Heart right ventricle (tissue), 16 donors: ENCODE results near the gene C1R. TPM values are rescaled to one million over a fixed set of nuclear protein-coding genes. Genes with fewer than 3 reads are reported as not detected.

ENCODE experiments used
- ATAC-seq, 8 donors: fragments of 200-7000 bp; cut with Tn5 transposase; one replicate each; pipeline ENCODE4 v1.9.1; 2020; ENCODE audit warnings: mild to moderate bottlenecking in 8 of 8, moderate library complexity in 8 of 8, moderate number of reproducible peaks in 1 of 8
- DNase-seq, 2 donors: peaks; one replicate each; pipeline ENCODE4 v3.0.0-alpha.2; 2020
- H3K27ac ChIP-seq, 10 donors: fragments of 200-600 bp; sonication (generic) in 2 of 10; one replicate each; pipeline versions ENCODE4 v1.5.0 to v1.8.0; 2020 to 2022; ENCODE audit warnings: mild to moderate bottlenecking in 3 of 10
- H3K27me3 ChIP-seq, 7 donors: fragments of 200-600 bp; one replicate each; pipeline ENCODE4 v1.8.0; 2021 to 2022; ENCODE audit warnings: mild to moderate bottlenecking in 2 of 7
- H3K36me3 ChIP-seq, 9 donors: fragments of 200-600 bp; sonication (generic) in 1 of 9; one replicate each; pipeline versions ENCODE4 v1.5.0 to v1.8.0; 2020 to 2022; ENCODE audit warnings: mild to moderate bottlenecking in 2 of 9
- H3K4me1 ChIP-seq, 9 donors: fragments of 200-600 bp; sonication (generic) in 1 of 9; one replicate each; pipeline versions ENCODE4 v1.5.0 to v1.8.0; 2020 to 2022; ENCODE audit warnings: mild to moderate bottlenecking in 4 of 9
- H3K4me3 ChIP-seq, 10 donors: fragments of 200-600 bp; sonication (generic) in 2 of 10; one replicate each; pipeline versions ENCODE4 v1.5.0 to v1.8.0; 2020 to 2022; ENCODE audit warnings: mild to moderate bottlenecking in 7 of 10, moderate library complexity in 2 of 10
- H3K9me3 ChIP-seq, 11 donors: fragments of 200-600 bp in 10 of 11; sonication (generic) in 2 of 11; one replicate each; pipeline versions ENCODE4 v1.5.0 to v1.8.0; 2013 to 2022; ENCODE audit warnings: mild to moderate bottlenecking in 2 of 11, control low read depth in 1 of 11, moderate library complexity in 1 of 11
- CTCF ChIP-seq, 9 donors: fragments of 200-600 bp; sonication (generic) in 2 of 9; IDR thresholded peaks; one replicate each; pipeline versions ENCODE4 v1.5.0 to v1.8.0; 2021 to 2022; ENCODE audit warnings: antibody characterized with exemption in 9 of 9, mild to moderate bottlenecking in 5 of 9, moderate library complexity in 1 of 9
- WGBS, 2 donors: extraction: QIAGEN DNeasy Blood & Tissue Kit; methylation state at CpG; one replicate each; pipeline ENCODE4 v1.1.7; 2013; ENCODE audit warnings: inconsistent platforms in 1 of 2; 5-methylcytosine and 5-hydroxymethylcytosine counted together
- intact Hi-C, 10 donors: fragments of 100-400 bp; cut with DNase I; formaldehyde crosslinking; loops; one replicate each; pipeline versions ENCODE4 v1.11.1 to v1.14.2; 2022
- polyA plus RNA-seq, 2 donors: library from polyadenylated mRNA; stranded (reverse); fragments of 200-250 nt; gene quantifications; one replicate each; pipeline ENCODE4 v1.2.3, GENCODE V29; 2013
- total RNA-seq, 10 donors: library from RNA; stranded (reverse); fragmentation: NEBNext Ultra II Directional in 3 of 10; extraction: Animal tissue kit (Norgen Biotek cat#: 25700) in 3 of 10; gene quantifications; one replicate each; pipeline versions ENCODE4 v1.2.1 to v1.2.4, GENCODE V29; 2021 to 2023
- donor health status: Arrhythmogenic right ventricular cardiomyopathy.
- donor health status: ischemic (EF 13 %, LVEDD 7.1; RV severe dilation, severe dysfunction).
- donor health status: healthy with polysubstance abuse.
- donor health status: DM: no; HTN: yes; CAD: no.
- donor health status: DM: no; HTN: no; CAD: no.
- donor health status: ischemic (EF 25% LVEDD 6.9; RV normal size, moderate dysfunction).
- donor health status: ischemic (EF 25% LVEDD 5.7; RV mildly dilated, moderate dysfunction).
- donor health status: healthy.
- donor health status: DM: yes; HTN: yes; CAD: no.
- donor health status: Ischemic cardiomyopathy.
- donor health status: ischemic (EF 35%, LVEDD 5.7; RV mildly dilated, moderate dysfunction).
- donor health status: nonischemic (EF 11% LVEDD 7.7; RV severe dilation, severe dysfunction).
- donor health status: DM: yes; HTN: yes; CAD: no.
- donor health status: PGD.
- donor health status: ischemic (EF 29% LVEDD 5.4; RV normal size, mild dysfunction).
- donor health status: nonischemic (EF 23%, LVEDD 6.1; RV moderate dilation, normal function).

The C1R gene
- total and polyA plus RNA-seq, 12 donors: 19.9 to 238 (median 71.9) TPM

GRCh38 chr12:7093892-7094291 lies 1.6 kb upstream of the C1R start:
- ATAC-seq: no peak
- Histone ChIP-seq H3K27ac (no peak overlapping the region), H3K9me3 (no peaks in the 10 kb centered on the region), H3K4me3 (no peak overlapping the region), H3K4me1 (peaks cover 0 to 26% (median 16%) of the 10 kb centered on the region in 9 donors), H3K27me3 (no peaks in the 10 kb centered on the region), H3K36me3 (peaks cover 0 to 35% (median 4%) of the 10 kb centered on the region in 9 donors)
- no peak for TF ChIP-seq CTCF (IDR thresholded peaks at IDR 0.05)
- DNase-seq: no peak
- intact Hi-C loops: loop anchor here in 8 of 10 donors (2.0 to 10.0 kb wide), 8 partner anchors 25 to 172 kb away; partner anchors contain the start of genes C1S (in 4 of the 8), C12orf57 (in 3 of the 8) and RNU7-1 (in 3 of the 8)
- 71 to 80% methylated on average over 10 of the region's 10 CpGs for WGBS, 2 donors

- ATAC-seq (no peak), DNase-seq (no peak)
- H3K4me3 ChIP-seq: no peak overlapping the region
- WGBS, 2 donors: 74 to 78% methylated on average over 5 of the region's 5 CpGs
- H3K9me3 ChIP-seq: no peaks in the 10 kb centered on the region
- H3K36me3 ChIP-seq: peaks cover 0 to 35% (median 2%) of the 10 kb centered on the region in 9 donors
- H3K27me3 ChIP-seq: no peaks in the 10 kb centered on the region
- intact Hi-C loops: loop anchor here in 8 of 10 donors (2.0 to 10.0 kb wide), 8 partner anchors 25 to 171 kb away; partner anchors contain the start of genes C1S (in 4 of the 8), C12orf57 (in 3 of the 8) and RNU7-1 (in 3 of the 8)
- no peak for TF ChIP-seq CTCF (IDR thresholded peaks at IDR 0.05)
- no peak overlapping the region for H3K27ac ChIP-seq
- H3K4me1 ChIP-seq: peaks cover 0 to 26% (median 16%) of the 10 kb centered on the region in 9 donors
Measured at GRCh38 chr12:7093486-7093885, 1.2 kb upstream of the C1R start.

- intact Hi-C loops: loop anchor here in 8 of 10 donors (1.0 to 10.0 kb wide), 9 partner anchors 24 to 171 kb away; partner anchors contain the start of genes C1S (in 8 of the 8), C12orf57 (in 3 of the 8) and RNU7-1 (in 3 of the 8)
Measured at GRCh38 chr12:7092986-7093460, 778 bp upstream of the C1R start.

More at GRCh38 chr12:7092986-7093460, 778 bp upstream of the C1R start:
- Histone ChIP-seq H3K4me3 (no peak overlapping the region), H3K4me1 (peaks cover 0 to 26% (median 16%) of the 10 kb centered on the region in 9 donors), H3K27me3 (no peaks in the 10 kb centered on the region), H3K36me3 (peaks cover 0 to 35% (median 0%) of the 10 kb centered on the region in 9 donors), H3K9me3 (no peaks in the 10 kb centered on the region), H3K27ac (peak overlapping the region in 8 of 10 donors; percentile 71 to 84 (median 80))
- DNase-seq (no peak), ATAC-seq (no peak)
- 77 to 86% methylated on average over 8 of the region's 8 CpGs for WGBS, 2 donors
- TF ChIP-seq CTCF (IDR thresholded peaks at IDR 0.05): no peak
